C1 segment of cervical spinal cord (tissue), 14 donors: Measurements from ENCODE around the gene LILRB3.
"Not testable (repeated sequence)": the region's sequence is repeated elsewhere in the genome, so short reads cannot be mapped to it uniquely, and the experiment has no call there.

Source experiments
- DNase-seq, 14 donors: peaks; one replicate each; lab custom pipeline; 2025; lab: John Stamatoyannopoulos, UW

The LILRB3 gene

DNA sequence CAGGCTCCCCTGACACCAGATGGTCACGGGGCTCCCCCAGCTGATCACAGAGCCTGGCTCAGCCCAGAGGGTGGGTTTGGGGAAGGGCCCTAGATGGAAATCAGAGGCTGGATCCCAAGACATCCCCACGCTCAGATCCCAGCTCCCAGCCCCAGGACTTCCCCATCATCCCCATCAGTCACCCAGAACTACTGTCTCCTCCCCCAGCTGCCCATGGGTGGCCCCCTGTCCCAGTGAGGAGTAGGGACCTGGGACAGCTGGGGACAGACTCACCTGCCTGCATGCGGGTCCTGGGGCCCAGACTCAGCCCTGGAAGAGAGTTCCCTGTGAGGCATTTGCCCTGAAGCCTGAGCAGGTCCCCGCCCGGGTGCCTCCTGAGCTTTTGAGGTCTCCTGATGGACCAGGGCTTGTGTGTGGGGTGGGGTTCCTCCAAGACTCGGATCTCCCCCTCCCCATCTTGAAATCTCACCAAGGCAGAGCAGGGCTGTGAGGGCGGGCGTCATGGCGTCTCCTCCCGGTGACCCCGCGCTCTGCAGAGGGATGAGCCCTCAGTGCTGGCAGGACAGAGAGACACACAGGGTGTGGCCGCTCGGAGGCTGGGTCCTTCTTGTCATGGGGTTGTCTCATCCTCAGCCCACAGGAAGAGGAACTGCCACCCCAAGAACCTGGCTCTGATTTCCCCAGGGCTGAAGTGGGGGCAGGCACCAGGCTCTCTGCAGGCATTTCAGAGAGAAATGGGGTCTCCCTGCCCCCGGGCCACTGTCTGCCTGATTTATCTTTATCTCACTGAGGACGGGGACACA, at the start of gene LILRB3:
Gene LILRB3, minus strand, starts transcription at position 534 of the 803 bp plus-strand sequence. Its CDS starts 31 bp downstream, at position 503.
- DNase-seq: peak in 1 of 14 donors; percentile 7

GRCh38 chr19:54272181-54272580, 49.4 kb upstream of the LILRB3 start:
- DNase-seq: not testable (repeated sequence)

- not testable (repeated sequence) for DNase-seq
Observed at GRCh38 chr19:54271587-54271986, 48.8 kb upstream of the LILRB3 start.

GRCh38 chr19:54271106-54271505, 48.3 kb upstream of the LILRB3 start:
- peak in 7 of 14 donors; percentile 7 to 59 (median 20) for DNase-seq

GRCh38 chr19:54268936-54269335, 46.1 kb upstream of the LILRB3 start:
- DNase-seq: no peak

GRCh38 chr19:54266133-54266532, 43.3 kb upstream of the LILRB3 start:
- DNase-seq: peak in 7 of 14 donors; percentile 12 to 30 (median 16)

- DNase-seq: no peak
Observed at GRCh38 chr19:54262470-54262869, 39.7 kb upstream of the LILRB3 start.

DNA sequence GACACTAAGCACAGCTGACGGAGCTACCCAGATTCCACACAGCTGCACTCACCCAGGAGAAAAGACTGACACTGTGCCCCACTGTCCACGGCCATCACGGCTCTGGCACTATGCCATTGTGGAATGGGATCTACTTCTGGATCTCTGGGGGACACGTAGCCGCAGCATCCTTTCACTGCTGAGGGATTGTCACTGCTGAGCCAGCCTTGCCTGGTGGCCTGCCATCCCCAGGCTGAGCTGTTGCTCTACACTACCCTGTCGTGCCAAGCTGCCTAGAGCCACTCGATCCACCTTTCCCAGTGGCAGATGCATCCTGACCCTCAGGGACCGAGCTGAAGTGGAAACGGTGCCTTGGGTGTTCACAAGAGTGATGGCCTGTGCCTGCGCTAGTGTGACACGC, 39.3 kb upstream of the LILRB3 start:
- DNase-seq: no peak

- DNase-seq: no peak
Observed at GRCh38 chr19:54257116-54257480, 34.3 kb upstream of the LILRB3 start, which contains the start of gene LILRB5. TSS of gene LILRB5 (minus strand) at chr19:54257273. CDS start at chr19:54257193, 80 bp downstream.

DNA sequence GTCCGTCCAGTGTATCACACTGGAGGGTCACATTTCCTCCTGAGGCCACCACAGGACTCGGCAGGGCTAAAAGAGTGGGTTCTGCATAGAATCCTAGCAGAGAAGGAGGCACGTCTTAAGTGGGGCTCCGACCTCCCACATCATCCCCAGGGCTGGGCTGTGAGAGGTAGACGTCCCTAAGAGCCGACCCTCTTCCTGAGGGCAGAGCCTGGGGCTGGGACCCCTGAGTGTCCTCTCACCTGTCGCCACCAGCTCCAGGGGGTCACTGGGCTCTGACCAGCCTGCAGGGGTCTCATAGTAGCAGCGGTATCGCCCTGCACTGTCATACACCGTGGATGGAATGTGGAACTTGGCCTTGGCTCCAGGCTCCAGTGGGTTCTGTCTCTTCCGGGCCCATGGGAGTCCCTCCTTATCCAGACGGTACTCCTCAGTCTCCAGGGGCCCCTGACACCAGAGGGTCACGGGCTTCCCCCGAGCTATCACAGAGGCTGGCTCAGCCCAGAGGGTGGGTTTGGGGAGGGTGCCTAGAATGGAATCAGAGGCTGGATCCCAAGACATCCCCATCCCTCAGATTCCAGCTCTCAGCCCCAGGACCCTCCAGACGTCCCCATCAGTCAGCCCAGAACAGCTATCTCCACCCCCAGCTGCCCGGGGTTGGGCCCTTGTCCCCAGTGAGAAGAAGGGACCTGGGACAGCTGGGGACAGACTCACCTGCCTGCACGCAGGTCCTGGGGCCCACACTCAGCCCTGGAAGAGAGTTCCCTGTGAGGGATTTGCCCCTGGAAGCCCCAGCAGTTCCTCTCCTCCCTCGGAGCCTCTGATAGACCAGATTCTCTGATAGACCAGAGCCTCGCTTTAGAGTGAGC, 33.7 kb upstream of the LILRB3 start:
- DNase-seq: no peak

DNA sequence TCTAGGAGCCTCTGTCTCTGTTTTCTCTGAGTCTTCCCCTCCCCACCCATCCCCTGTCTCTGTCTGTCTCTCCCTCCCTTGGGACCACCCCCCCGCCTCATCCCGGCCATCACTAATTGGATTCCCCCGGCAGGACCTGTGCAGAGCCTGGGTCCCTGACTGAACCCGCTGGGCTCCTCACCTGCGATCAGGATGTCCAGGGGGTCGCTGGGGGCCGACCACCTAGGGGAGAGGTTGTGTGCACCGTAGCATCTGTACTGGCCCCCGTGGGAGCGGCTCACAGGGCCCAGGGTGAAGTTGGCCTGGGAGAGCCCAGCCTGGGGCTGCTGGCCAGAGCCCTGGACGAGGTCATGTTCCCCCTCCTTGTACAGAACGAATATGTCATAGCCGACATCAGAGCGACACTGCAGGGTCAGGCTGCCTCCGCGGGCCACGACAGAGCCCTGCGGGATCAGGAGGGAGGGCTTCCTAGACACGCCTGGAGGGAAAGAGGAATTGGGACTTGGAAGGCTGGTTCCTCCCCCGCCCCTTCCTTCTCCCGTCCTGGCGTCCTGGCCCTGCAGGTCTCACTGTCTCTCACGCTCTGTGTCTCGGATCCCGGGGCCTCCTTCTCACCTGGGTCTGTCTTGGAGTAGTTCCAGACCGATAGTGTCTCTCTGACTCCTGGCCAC, 32.4 kb upstream of the LILRB3 start:
- no peak for DNase-seq

DNA sequence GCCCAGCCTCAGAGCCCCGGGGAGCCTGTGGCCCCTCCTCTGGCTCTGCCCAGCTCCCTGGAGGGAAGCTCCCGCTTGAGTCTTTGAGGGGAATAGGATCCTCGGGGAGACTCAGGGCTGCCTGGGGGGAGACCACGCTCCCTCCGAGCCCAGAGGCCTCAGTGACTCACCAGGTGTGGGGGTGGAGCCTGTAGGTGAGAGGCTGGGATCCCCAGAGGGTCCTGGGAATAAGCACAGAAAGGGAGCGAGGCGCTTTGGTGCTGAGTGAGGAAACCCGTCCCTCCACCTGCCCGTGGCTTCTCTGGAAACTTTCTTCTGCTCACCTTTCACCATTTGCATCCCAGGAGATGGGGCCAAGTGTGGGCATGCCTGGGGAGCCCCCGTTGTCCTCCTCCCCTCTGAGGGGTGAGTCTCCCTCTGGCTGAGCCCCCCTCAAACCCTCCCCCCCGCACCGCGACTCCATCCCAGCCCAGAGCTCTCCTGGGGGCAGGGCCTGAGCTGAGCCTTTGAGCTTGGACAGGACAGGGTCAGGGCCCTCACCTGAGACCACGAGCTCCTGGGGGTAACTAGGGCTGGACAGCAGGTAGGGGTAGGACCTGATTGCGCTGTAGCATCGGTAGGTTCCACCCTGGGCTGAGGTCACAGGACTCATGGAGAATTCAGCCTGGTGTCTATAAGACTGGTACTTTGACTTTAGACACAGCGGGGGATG, 31.5 kb upstream of the LILRB3 start:
- no peak for DNase-seq

- no peak for DNase-seq
Observed at GRCh38 chr19:54253331-54254194, 30.8 kb upstream of the LILRB3 start.

GRCh38 chr19:54252845-54253244, 30.0 kb upstream of the LILRB3 start:
- DNase-seq: no peak

GRCh38 chr19:54252243-54252642, 29.4 kb upstream of the LILRB3 start:
- DNase-seq: no peak

DNA sequence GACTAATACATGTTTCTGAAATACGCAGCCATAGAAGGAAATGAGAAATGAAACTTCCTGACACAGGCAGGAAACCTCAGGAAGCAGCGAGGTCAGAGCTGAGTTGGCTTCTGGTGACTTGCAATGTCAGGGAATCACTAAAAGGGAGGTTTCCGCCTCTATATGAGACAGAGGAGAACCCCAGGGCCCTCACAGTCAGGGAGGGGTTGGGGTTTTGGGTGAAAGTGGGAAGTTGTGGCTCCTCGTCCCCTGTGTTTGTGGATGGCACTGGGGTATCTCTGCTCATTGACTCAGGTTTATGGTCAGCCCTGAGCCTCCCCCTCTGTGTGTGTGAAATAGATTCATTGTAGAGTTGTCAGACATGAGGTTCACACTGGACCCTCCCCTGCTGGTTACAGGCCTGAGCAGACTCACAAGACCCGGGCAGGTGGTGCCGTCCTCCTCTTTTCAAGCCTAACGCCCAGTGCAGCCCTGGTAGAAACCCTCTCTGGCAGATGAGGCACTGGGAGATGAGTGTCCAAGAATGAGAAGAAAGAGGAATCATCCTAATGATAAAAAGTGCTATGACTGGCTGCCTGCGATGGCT, 25.3 kb upstream of the LILRB3 start:
- DNase-seq: peak in 8 of 14 donors; percentile 7 to 48 (median 24)

DNA sequence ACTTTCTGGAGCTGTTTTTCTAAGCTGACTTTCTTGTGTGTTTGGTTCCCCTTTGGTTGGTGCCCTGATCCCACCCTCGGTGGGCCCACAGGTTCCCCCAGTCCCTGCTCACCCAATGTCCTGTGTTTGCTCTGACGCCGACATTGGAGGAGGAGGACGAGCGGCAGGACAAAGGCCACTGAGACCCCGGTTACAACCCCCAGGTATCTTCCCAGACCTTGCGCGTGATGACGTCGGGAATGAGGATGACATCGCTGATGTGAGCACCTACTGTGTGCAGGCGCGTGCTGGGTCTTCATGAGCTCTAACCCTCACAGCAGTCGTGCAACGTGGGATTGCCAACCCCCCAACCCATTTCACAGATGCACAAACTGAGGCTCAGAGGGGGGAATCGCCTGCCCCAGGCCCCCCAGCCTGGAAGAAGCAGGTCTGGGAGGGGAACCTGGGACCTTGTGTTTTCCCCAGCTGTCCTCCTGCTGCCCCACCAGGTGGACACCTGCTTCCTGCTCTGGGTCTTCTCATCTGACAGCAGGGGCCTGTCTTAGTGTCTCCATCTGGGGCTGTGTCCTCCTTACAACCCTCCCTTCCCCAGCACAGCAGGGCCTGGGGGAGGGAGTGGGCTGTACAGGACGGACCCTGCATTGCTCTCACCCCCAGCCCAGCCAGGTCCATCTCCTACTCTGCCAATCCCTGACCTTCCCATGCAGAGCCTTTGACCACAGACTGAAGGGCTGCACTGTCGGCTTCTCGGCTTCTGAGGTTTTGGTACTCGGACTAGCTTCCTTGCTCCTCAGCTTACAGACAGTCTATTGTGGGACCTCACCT, 24.5 kb upstream of the LILRB3 start:
- DNase-seq: no peak

GRCh38 chr19:54245936-54246335, 23.1 kb upstream of the LILRB3 start:
- DNase-seq: no peak

- DNase-seq: not testable (repeated sequence)
Observed at GRCh38 chr19:54243809-54244208, 21.0 kb upstream of the LILRB3 start.
